ENCODE results near the gene PPP2R3C.
"Not testable (repeated sequence)": the region's sequence is repeated elsewhere in the genome, so short reads cannot be mapped to it uniquely, and the experiment has no call there.

PPP2R3C gene

DNA sequence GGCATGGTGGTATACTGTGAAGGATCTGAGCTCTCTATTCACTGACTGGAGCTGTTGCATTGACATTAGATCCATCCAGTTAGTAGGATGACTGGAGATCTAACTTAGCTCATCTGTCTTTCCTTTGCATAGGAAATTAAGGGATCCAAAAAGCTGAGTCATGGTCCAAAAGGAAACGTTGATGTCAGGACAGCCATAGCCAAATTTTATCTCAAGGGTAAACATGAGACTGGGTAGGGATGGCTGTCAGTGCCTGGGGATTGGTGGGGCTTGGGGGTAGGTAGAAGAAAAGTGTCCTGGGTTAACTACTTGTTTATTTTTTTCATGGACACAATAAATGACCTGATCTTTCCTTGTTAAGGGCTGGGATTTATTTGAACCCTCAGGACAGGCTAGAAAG is 71.1 kb downstream of the PPP2R3C start:
- no peak for DNase-seq

DNA sequence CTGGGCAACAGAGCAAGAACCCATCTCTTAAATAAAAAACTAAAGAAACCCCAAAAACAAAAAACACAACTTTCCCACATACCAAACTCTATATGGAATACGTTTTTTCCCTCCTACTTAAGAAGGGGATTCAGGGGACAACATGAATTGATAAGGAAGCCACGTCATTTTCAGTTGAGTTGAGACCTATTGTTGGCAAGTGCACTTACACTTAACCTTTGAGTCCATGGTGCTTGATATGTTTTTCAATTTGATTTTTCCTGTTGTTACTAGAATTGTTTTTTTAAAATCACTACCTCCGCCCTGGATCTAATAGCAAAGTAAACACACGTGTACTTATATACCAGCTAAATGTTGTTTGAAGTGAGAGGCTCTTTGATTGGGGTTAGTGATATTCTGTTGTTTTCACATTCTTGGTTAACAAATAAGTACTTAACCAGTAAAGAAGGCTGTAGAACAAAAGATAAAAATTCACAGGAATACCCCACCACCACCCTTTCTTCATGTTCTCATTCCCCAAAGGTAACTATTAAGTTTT is 73.7 kb downstream of the PPP2R3C start:
- no peak for DNase-seq

DNA sequence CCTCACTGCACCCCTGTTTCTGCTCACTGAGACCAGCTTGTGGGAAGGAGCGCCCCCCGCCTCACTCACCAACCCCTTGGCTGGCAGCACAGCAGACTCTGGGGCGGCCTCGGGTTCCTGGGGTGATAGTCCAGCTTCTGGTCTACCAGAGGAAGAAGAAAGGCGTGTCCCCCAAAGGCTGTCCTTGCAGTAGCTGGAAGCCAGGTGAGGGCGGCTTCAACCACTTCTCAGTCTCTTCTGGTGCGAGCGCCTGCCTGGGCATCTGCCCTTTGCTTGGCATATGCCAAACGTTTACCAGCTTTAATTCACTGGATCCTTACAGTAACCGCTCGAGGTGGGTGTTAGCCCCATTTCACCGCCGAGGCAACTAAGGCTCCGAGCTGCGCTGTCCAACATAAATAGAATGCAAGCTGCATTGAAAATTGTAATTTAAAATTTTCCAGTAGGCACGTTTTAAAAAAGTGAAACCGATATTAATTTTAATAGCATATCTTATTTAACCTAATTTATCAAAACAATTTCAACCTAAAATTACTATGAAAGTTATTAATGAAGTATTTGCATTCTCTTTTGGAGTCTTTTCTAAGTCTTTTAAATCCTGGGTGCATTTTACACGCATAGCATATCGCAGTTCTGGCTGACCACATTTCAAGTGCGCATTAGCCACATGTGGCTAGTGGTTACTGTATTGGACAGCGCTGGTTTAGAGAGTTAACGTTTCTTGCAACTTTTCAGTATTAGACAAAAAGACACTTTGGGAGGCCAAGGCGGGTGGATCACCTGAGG is 74.8 kb downstream of the PPP2R3C start:
- no peak for DNase-seq

- DNase-seq, result peak; percentile 98
Measured at GRCh38 chr14:35046048-35046750, 75.6 kb downstream of the PPP2R3C start, which contains the start of gene FAM177A1. TSS of gene FAM177A1 (plus strand) at chr14:35046272. CDS start at chr14:35046464, 192 bp downstream.

GRCh38 chr14:35045798-35046047 is 76.1 kb downstream of the PPP2R3C start:
- DNase-seq, result no peak

DNA sequence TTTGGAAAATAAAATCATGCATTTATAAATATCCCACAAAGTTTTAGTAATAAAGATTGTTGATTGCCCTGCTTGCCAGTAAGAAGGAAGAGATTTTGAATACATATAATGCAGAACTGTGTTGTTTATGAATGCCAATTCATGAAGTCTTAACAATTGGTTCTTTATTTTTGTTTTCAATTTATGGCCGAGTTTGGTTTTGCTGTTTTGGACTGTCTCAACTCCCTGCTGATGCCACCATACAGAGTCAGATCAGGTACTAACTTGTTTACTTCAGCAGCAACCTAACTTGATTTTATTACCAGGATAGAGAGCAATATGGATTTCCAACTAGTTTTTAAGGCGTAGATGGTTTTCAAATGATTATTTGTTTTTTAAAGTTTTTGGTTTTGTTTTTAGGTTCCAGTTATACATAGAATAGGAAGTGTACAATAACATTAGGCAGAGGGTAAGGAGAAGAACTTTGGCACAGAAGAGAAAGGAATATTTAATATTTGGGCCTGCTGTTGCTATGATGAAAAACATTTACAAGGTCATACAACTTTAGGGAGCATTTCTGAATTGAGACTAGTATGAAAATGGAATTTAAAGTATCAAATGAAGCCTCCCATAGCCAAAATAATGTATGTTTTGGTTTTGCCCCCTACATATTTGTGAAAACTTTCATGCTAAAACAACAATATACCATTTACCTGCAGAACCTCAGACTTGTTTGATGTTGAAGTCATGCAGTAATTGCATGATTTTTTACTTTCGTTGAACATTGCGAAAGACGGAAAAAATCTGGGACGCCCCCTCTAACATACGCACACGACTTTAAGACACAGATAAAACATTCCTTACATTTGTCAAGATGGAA is 76.6 kb downstream of the PPP2R3C start:
- DNase-seq, result no peak

- DNase-seq, result no peak
Measured at GRCh38 chr14:35043046-35043445, 78.7 kb downstream of the PPP2R3C start.

DNA sequence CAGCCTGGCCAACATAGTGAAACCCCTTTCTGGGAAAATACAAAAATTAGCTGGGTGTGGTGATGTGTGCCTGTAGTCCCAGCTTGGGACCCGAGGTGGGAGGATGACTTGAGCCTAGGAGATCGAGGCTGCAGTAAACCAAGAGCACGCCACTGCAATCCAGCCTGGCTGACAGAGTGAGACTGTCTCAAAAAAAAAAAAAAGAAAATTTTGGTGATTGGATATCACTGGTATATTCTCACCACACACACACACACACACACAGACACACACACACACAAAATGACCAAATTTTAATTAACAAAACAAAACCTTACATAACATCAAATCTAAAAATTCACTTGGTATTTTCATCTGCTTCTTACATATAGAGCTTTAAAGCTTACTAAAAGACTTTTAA is 79.2 kb downstream of the PPP2R3C start:
- DNase-seq, result no peak

DNA sequence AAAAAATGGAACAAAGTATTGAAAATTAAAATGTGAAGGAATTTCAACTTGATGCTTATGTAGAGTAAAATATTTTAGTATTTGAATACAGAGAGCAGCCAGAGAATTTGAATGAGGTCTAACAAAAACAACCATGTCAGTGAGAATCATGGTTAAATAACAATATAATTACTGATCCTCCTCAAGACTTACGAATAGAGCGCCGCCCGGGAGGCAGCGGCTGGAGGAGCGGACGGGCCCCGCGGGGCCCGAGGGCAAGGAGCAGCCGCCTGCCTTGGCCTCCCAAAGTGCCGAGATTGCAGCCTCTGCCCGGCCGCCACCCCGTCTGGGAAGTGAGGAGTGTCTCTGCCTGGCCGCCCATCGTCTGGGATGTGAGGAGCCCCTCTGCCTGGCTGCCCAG is 83.5 kb downstream of the PPP2R3C start:
- DNase-seq, result not testable (repeated sequence)

Data from activated CD8-positive, alpha-beta memory T cell treated with anti-CD3 and anti-CD28 coated beads, Interleukin-2, amount 50 U/mL, for 4 hours (primary cell).